Hepatocyte (in vitro differentiated cells): Measurements from ENCODE around the gene RAB33A.

ENCODE experiments used
- CTCF ChIP-seq: fragments of 200-600 bp; sonication (generic); IDR thresholded peaks from 2 replicates; pipeline ENCODE4 v1.5.1; 2016; ENCODE audit warnings: antibody characterized with exemption, mild to moderate bottlenecking; ENCODE audit not compliant: poor library complexity
- EZH2phosphoT487 ChIP-seq: fragments of 200-600 bp; sonication (generic); IDR thresholded peaks from one replicate; pipeline ENCODE4 v1.6.1; 2018; ENCODE audit warnings: antibody characterized with exemption, mild to moderate bottlenecking, low read depth, moderate library complexity; ENCODE audit not compliant: unreplicated experiment, severe bottlenecking

DNA sequence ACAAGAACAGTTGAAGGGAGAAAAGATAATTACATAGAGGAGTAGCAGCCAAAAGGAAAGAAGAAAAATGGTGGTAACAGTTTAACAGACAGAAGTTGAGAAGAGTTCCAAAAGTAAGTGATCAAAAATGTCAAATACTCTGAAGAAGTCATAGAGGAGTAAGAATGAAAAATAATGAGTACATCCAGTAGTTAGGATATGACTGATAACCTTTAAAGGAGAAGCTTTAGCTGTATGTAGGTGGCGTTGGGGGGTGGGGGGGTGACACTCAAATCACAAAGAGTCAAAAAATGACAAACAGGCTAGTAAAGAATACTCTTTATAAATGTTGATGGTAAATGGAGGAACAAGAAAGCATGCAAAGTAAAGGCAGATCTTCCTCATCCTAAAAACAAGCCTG, 40.6 kb downstream of the RAB33A start:
- TF ChIP-seq CTCF (no peak), EZH2phosphoT487 (no peak)
